C4-2B (cell line): ENCODE data around the gene NHERF2.

Source experiments
- ZFX ChIP-seq: fragments of 450-650 bp; IDR thresholded peaks from 2 replicates; pipeline ENCODE4 v1.6.1; 2017
- TF ChIP-seq, protein P1 (sequence below): fragments of 450-650 bp; conservative IDR thresholded peaks from 2 replicates; pipeline ENCODE4 v1.5.1; 2017; ENCODE audit warnings: mild to moderate bottlenecking

DNA sequence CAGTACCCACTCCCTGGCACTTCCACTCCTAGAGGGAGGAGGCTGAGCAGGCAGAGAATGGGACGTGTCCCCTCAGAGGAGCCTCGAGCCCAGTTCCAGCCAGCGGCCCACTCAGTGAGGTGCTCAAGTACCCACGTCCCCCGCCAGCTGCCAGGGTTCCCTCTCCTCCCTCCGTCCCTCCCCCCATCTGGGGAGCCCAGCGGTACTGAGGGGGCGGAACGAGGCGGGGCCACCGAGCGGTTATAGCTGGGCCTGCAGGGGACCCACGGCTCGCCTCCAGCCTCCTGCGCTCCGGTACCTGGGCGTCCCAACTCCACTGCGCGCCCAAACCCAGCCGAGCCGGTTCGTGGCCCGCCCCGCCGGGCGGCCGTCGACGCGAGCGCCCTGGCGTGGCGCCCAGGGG, 7.2 kb upstream of the NHERF2 start, which contains the start of gene NPW:
- TF ChIP-seq, protein P1, sequence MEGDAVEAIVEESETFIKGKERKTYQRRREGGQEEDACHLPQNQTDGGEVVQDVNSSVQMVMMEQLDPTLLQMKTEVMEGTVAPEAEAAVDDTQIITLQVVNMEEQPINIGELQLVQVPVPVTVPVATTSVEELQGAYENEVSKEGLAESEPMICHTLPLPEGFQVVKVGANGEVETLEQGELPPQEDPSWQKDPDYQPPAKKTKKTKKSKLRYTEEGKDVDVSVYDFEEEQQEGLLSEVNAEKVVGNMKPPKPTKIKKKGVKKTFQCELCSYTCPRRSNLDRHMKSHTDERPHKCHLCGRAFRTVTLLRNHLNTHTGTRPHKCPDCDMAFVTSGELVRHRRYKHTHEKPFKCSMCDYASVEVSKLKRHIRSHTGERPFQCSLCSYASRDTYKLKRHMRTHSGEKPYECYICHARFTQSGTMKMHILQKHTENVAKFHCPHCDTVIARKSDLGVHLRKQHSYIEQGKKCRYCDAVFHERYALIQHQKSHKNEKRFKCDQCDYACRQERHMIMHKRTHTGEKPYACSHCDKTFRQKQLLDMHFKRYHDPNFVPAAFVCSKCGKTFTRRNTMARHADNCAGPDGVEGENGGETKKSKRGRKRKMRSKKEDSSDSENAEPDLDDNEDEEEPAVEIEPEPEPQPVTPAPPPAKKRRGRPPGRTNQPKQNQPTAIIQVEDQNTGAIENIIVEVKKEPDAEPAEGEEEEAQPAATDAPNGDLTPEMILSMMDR, result no peak
- TF ChIP-seq ZFX, result no peak
